HG02885 (cell line): ENCODE data around the gene FOXK1.
"Not testable (repeated sequence)": the region's sequence is repeated elsewhere in the genome, so short reads cannot be mapped to it uniquely, and the experiment has no call there.

ENCODE experiments used
- ATAC-seq: cut with Tn5 transposase; IDR thresholded peaks from one replicate; pipeline ENCODE4 v1.9.1; 2021; ENCODE audit warnings: mild to moderate bottlenecking; ENCODE audit not compliant: unreplicated experiment, poor library complexity

FOXK1 gene

DNA sequence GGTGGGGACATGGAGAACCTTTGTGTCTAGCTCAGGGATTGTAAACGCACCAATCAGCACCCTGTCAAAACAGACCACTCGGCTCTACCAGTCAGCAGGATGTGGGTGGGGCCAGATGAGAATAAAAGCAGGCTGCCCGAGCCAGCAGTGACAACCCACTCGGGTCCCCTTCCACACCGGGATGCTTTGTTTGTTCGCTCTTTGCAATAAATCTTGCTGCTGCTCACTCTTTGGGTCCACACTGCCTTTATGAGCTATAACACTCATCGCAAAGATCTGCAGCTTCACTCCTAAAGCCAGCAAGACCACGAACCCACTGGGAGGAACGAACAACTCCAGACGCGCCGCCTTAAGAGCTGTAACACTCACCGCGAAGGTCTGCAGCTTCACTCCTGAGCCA lies 112.1 kb downstream of the FOXK1 start:
- not testable (repeated sequence) for ATAC-seq

DNA sequence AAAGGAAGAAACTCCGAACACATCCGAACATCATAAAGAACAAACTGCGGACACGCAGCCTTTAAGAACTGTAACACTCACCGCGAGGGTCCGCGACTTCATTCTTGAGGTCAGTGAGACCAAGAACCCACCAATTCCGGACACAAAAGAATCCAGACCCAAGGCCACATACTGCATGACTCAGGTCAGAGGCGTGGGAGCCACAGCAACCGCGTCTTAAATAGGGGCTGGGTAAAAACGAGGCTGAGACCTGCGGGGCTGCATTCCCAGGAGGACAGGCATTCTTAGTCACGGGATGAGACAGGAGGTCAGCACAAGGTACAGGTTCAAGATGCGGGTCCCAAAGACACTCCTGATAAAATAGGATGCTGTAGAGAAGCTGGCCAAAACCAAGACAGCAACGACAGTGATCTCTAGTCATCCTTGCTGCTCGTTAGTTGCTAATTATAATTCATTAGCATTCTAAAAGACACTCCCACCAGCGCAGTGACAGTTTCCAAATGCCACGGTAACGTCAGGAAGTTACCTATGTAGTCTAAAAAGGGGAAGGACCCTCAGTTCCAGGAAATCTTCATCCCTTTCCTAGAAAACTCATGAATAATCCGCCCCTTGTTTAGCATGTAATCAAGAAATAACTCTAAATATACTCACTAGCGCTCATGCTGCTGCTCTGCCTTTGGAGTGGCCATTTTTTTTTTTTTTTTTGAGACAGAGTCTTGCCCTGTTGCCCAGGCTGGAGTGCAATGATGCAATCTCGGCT lies 112.7 kb downstream of the FOXK1 start:
- no peak for ATAC-seq

DNA sequence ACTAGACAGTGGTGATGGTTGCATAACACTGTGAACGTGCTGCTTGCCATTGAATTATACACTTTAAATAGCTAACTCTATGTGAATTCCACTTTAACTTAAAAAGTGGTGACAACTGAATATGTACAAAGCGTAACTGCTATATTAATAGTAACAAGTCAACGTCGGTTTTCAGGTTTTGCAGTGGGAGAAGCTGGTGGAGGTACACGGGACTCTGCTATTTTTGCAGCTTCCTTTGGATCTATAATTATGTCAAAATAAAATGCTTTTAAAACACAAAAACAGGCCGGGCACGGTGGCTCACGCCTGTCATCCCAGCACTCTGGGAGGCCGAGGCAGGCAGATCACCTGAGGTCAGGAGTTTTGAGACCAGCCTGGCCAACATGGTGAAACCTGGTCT lies 114.4 kb downstream of the FOXK1 start:
- ATAC-seq: no peak

DNA sequence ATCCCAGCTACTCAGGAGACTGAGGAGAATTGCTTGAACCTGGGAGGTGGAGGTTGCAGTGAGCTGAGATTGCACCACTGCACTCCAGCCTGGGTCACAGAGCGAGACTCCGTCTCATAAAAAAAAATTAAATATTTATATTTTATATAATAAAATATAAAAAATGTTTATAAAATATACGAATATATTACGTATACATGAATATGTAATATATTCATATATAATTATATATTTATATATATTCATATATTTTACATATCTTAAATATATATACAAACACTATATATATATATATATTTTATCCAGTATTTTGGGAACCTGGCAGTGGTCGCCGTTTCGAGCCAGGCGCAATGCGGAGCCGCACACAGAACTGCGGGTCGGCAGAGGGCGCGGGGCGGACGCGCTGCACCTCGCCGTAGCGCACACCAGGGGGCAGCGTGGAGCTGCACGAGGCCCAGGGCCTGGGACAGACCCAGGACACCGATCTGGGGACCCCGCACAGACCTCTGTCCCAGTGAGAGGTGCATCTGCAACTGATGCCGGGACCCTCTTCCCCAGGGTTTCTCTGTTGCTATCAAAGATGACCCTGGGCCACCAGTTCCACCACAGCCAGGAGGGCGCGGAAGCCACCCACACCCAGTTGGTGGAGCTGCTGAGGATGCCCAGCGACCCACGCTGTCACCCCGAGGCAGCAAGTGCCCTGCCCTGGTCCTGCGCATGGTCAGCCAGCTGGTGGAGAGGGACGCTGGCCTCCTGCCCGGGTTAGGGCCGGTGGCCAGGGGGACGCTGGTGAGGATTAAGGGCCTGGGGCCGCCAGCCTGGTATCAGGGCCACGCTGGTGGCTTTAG lies 116.0 kb downstream of the FOXK1 start:
- no peak for ATAC-seq

DNA sequence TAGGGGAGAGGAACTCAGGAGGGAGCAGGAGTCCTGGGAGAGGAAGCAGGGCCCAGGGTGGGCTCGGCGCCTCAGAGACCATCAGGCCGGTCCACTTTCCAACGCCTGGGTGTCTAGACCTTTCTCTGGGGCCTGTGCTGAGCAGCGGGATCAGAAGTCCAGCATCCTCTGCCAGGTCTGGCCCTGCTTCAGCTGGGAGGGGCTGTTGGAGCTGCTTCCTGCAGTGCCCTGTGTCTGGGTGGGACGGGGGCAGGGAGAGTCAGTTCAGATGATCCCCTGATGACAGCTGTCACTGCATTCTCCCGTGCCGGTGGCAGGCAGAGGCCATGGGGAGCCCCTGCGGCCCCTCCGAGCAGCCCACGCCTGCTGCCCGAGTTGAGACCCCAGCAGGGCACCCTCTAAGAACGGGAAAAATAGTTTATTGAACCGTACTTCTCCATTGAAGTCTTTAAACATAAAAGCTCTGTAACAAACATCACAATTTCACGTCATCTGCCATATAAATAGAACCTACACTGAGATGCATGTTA lies 116.7 kb downstream of the FOXK1 start:
- ATAC-seq: no peak

DNA sequence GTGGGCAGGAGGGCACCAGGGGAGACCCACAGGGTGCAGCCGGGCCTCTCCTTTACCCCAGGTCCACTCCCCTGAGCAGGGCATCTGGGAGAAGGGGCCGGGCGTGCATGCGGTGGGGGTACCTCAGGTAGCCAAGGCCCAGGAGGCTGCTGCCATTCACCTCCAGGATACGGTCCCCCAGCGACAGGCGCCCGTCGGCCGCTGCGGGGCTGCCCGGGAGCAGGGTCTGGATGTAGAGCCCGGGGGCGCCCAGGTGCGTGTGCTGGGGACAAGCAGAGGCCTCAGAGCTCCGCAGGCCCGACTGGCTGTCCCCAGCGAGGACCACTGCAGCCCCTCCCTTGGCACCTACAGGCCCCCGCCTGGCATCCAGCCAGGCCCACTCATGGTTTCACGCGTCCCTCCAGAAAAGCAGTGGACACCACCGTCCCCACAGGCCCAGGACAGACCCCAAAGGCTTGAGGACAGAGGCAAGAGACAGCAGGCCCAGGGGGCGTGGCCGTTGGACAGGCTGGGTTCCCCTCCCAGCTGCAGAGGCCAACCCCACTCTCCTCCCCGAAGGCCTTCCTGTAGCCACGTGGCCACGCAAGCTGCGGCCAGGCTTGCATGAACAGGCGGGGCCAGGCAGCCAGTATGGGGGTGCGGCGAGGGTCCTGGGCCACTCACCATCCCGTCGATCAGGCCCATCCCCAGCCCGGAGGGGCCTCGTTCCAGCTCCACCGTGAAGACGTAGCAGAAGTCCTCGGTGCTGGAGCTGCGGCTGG lies 117.6 kb downstream of the FOXK1 start:
- ATAC-seq: no peak

DNA sequence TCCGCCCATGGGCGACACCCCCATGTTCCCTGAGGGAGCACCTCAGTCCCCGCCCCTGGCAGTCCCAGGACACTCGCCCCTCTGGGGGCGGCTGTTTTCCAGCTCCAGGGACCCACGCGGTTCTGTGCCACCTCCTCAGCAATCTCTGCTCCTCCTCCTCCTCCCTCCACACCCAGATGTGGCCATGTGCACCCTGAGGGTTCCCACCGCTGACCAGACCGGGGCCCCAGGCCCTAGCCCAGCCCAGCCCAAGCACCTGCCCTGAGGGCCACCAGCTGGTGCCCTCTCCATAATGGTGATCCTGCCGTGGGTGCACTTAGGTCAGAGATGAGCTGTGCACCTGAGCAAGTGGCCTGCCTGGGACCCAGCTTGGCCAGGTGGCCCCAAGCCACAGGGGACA lies 118.4 kb downstream of the FOXK1 start:
- no peak for ATAC-seq

DNA sequence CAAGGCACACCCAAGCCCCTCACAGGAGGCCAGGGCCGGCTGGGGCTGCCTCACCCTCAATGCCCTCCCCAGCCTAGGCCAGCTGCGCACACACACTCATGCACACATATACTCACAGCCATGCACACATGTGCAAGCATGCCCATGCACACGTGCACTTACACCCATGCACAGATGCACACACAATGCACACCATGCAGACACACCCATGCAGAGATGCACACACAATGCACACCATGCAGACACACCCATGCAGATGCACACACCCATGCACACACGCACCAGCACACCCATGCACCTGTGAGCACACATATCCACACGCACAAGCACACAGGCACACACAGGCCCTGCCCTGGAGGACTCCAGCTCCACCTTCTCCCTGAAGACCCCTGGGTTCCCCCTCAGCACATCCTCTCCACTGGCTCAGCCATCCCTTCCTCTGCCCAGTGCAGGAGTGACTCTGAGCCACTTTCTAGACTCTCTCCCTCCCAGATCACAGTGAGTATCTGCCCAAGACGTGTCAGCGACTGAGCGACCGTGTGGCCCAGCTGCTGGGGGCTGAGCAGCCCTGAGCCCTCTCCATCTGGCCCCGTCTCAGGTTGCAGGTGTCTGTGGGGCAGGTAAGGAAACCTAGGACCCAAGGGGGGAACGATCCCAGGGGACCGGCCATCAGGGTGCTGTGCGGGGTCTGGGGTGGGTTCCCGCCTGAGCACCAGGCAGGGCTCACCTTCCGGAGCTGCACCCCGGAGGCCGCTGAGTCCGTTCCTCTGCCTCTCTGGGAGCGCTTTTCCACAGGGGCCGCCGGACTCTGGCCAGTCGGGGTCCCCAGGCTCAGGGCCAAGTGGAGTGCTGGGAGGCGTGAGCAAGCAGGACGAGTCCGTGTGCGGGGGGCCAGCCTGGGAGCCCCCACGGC lies 119.1 kb downstream of the FOXK1 start:
- ATAC-seq: no peak

DNA sequence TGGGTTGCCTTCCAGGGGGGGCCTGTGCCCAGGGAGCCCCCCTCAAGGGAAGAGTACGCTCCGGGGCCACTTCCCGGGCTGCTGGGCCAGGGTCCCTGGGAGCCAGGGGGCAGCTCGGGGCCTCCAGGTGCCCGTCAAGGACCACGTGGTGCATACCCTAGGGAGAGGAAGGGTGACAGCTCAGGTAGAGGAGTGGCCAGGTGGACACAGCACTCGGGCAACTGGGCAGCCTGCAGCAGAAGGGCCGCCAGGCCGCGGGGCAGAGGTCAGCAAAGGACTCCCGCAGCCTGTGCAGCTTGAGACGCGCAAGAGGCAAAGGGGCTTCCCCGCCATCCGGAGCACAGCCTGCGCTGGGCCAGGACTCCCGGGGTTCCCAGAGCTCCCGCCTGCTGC lies 119.7 kb downstream of the FOXK1 start:
- ATAC-seq: no peak

DNA sequence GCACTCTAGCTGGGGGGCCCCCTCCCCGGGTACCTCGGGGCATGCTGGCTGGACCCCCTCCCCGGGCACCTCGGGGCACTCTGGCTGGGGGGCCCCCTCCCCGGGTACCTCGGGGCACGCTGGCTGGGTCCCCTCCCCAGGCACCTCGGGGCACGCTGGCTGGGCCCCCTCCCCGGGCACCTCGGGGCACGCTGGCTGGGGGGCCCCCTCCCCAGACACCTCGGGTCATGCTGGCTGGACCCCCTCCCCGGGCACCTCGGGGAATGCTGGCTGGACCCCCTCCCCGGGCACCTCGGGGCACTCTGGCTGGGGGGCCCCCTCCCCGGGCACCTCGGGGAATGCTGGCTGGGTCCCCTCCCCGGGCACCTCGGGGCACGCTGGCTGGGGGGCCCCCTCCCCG lies 120.5 kb downstream of the FOXK1 start:
- not testable (repeated sequence) for ATAC-seq

DNA sequence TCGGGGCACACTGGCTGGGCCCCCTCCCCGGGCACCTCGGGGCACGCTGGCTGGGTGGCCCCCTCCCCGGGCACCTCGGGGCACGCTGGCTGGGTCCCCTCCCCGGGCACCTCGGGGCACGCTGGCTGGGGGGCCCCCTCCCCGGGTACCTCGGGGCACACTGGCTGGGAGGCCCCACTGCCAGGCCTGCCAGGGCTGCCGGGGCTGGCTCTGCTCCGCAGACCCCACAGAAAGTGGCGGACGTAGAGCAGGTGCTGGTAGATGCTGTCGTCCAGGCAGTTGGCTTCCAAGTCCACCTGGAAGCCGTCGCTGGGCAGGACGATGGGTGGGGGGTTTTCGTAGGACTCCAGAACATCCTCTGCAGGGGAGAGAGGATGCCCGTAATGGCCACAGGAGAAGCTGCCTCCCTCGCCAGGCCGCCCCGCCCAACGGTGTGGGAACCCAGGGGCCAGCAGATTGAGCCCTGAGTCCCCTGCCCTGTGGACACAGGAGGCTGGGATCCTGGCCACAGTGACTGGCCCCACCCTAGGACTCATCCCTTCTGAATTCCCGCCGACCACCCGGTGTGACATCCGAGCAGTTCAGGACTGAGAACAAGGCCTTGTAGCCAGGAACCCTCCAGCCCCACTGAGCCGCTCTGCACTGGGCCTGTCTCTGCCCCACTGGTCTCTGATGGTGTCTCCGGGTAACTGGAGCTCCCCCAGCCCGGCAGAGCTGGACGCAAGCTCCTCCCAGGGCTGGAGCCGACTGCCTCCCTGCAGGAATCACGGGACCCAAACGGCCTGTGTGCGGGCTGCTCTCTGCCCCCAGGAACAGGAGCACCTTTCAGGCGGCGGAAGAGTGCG lies 121.5 kb downstream of the FOXK1 start:
- ATAC-seq: no peak

DNA sequence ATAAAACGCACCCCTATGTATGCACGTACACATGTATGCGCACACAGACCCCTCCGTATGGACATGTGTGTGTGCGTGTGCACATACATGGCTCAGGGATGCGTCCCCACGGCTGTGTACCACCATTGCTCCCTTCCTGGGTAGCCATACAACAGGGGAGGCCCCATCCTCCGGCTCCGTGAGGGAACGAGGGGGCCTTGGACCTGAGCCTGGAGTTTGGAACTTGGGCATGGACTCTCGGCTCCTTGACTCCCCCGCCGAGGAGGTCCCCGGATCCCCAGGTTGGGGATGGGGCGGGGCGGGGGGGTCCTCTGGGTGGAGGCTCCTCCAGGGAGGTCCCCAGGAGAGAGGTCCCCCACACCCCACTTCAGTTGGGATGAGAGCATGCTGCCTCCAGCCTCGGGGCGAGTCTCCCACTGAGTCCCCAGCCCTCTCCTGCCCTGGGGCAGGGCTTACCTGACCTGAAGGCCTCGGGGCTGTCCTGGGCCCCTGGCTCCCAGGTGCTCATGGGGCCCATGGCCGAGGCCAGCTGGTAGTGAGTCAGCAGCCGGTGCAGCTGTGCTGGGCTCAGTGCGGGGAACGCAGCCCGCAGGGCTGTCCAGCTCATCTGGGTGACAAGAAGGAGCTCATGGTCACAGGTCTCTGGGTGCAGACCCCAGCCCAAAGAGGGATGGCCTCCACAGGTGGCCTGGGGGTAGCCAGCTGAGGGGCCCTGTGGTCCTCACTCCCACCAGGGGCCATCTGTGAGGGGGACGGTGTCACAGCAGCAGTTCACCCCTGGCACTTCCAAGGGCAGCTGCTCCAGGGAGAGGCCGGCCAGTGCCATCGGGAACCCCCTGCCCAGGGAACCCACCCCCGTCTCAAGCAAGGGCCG lies 123.3 kb downstream of the FOXK1 start:
- no peak for ATAC-seq

DNA sequence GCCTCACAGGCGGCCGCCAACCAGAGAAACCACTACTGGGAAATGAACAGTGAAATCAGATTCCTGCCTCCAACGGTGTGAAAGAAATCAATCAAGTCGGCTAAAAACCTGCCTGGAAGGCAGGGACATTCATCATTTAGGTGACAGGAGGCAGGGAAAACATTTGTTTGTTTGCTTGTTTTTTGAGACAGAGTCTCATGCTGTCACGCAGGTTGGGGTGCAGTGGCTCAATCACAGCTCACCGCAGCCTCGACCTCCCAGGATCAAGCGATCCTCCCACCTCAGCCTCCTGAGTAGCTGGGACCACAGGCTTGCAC lies 123.8 kb downstream of the FOXK1 start:
- no peak for ATAC-seq

DNA sequence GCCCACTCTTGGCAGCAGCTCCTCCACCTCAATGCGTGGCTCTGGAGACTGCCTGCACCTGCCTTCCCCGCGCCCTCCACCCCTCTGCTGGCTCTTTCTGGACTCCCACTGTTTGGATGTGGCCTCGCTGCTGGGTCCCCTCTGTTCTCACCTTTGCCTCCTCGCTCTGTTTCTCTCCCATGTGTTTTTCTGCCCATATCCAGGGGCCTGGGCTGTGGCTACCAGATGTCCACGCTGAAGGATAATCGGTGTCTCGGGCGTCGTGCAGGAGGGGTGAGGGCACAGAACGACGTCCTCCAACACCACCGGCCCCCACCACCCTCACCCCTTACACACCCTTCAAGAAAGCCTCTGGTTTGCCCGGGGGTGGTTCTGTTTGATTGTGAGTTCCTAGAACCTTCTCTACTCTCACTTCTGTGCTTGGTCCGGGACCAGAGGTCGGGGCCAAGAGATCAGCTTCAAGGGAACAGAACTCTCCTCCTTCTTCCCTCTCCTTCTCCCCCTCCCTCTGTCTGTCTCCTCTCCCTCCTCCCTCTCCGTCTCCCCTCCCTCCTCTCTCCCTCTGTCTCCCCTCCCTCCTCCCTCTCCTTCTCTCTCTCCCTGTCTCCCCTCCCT lies 125.0 kb downstream of the FOXK1 start:
- ATAC-seq: no peak

DNA sequence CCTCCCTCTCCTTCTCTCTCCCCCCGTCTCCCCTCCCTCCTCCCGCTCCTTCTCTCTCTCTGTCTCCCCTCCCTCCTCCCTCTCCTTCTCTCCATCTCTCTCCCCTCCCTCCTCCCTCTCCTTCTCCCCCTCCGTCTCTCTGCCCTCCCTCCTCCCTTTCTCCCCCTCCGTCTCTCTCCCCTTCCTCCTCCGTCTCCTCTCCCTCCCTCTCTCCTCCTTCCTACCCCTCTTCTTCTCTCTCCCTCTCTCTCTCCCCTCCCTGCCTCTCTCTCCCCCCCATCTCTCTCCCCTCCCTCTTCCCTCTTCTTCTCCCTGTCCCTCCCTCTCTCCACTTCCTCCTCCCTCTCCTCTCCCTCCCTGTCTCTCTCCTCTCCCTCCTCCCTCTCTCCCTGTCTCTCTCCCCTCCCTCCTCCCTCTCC lies 125.5 kb downstream of the FOXK1 start:
- ATAC-seq: no peak

DNA sequence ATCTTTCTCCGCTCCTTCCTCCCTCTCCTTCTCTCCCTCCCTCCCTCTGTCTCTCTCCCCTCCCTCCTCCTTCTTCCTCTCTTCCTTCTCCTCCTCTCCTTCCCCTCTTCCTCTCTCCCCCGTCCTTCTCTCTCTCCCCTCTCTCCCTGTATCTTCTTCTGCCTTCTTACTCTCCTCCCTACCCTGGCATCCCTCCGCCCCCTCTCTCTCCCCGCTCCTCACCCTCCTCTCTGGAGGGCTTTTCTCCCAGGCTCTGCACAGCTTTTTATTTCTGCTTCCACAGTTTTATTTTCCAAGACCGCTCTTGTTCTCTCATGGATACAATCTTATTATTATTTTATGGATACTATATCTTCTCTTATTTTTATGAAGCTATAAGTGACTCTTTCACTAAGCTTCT lies 125.9 kb downstream of the FOXK1 start:
- ATAC-seq: no peak

DNA sequence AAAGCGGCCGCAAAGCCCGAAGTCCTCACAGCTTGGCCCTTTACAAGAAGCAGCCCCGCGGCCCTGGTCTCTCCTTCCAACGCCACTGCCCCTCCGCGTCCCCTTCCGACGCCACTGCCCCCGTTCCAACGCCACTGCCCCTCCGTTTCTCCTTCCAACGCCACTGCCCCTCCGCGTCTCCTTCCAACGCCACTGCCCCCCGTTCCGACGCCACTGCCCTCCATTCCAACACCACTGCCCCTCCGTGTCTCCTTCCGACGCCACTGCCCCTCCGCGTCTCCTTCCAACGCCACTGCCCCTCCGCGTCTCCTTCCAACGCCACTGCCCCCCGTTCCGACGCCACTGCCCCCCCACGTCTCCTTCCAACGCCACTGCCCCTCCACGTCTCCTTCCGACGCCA lies 126.5 kb downstream of the FOXK1 start:
- no peak for ATAC-seq
